Mucosa of stomach (tissue), 1 donor: Measurements from ENCODE around the gene SMIM8.
"Not testable (repeated sequence)": the region's sequence is repeated elsewhere in the genome, so short reads cannot be mapped to it uniquely, and the experiment has no call there.

Source experiments
- H3K27me3 ChIP-seq: one replicate; pipeline ENCODE4 v1.7.0; 2013; ENCODE audit warnings: mild to moderate bottlenecking, low read length; ENCODE audit not compliant: control insufficient read depth, insufficient read depth
- H3K36me3 ChIP-seq: one replicate; pipeline ENCODE4 v1.7.0; 2013; ENCODE audit warnings: low read length; ENCODE audit not compliant: control insufficient read depth, insufficient read depth
- H3K4me1 ChIP-seq: one replicate; pipeline ENCODE4 v1.7.0; 2013; ENCODE audit warnings: mild to moderate bottlenecking, low read length; ENCODE audit not compliant: control insufficient read depth, insufficient read depth
- H3K4me3 ChIP-seq: one replicate; pipeline ENCODE4 v1.7.0; 2013; ENCODE audit warnings: low read length
- H3K9ac ChIP-seq: one replicate; pipeline ENCODE4 v1.7.0; 2013; ENCODE audit warnings: mild to moderate bottlenecking, low read length, moderate library complexity
- H3K9me3 ChIP-seq: one replicate; pipeline ENCODE4 v1.7.0; 2013; ENCODE audit warnings: mild to moderate bottlenecking, low read length, moderate library complexity; ENCODE audit not compliant: control insufficient read depth
- donor health status: Pancreatic carcinoma.

Gene SMIM8

GRCh38 chr6:87297119-87297518 lies 25.3 kb upstream of the SMIM8 start:
- Histone ChIP-seq H3K9ac (no peak overlapping the region), H3K27me3 (no peaks in the 10 kb centered on the region), H3K4me3 (no peak overlapping the region), H3K36me3 (no peaks in the 10 kb centered on the region), H3K4me1 (no peaks in the 10 kb centered on the region), H3K9me3 (no peaks in the 10 kb centered on the region)

GRCh38 chr6:87301277-87301676 lies 21.1 kb upstream of the SMIM8 start:
- H3K36me3 ChIP-seq, H3K27me3 ChIP-seq, H3K9ac ChIP-seq, H3K4me1 ChIP-seq, H3K4me3 ChIP-seq, H3K9me3 ChIP-seq: not testable (repeated sequence)

GRCh38 chr6:87308970-87309369 lies 13.4 kb upstream of the SMIM8 start:
- no peaks in the 10 kb centered on the region for H3K36me3 ChIP-seq
- H3K9me3 ChIP-seq: no peaks in the 10 kb centered on the region
- H3K4me3 ChIP-seq: no peak overlapping the region
- peaks cover 7% of the 10 kb centered on the region for H3K27me3 ChIP-seq
- no peaks in the 10 kb centered on the region for H3K4me1 ChIP-seq
- no peak overlapping the region for H3K9ac ChIP-seq

DNA sequence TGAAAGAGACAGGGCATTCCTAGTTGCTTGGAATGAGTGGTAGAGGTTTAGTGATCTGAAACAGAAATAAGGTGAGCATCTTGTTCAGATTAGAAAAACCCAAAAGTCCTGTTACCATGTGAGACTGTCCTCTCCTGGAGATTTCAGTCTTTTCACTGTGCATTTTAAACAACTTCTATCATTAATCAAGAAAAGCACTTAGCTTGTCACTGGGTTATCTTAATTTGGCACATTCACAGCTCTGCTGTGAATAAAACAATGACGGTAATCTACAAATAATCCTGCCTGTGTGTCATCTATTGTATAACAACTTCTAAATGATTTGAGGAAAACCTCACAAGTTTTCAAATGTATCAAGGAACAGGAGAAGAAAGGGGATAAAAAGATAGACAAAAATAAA lies 9.5 kb upstream of the SMIM8 start:
- Histone ChIP-seq H3K27me3 (peaks cover 7% of the 10 kb centered on the region), H3K4me3 (no peak overlapping the region), H3K4me1 (no peaks in the 10 kb centered on the region), H3K9me3 (no peaks in the 10 kb centered on the region), H3K36me3 (no peaks in the 10 kb centered on the region), H3K9ac (no peak overlapping the region)

- Histone ChIP-seq H3K27me3 (peaks cover 7% of the 10 kb centered on the region), H3K9me3 (no peaks in the 10 kb centered on the region), H3K36me3 (no peaks in the 10 kb centered on the region), H3K4me3 (no peak overlapping the region), H3K9ac (no peak overlapping the region), H3K4me1 (no peaks in the 10 kb centered on the region)
Measured at GRCh38 chr6:87315071-87315470, 7.3 kb upstream of the SMIM8 start.

DNA sequence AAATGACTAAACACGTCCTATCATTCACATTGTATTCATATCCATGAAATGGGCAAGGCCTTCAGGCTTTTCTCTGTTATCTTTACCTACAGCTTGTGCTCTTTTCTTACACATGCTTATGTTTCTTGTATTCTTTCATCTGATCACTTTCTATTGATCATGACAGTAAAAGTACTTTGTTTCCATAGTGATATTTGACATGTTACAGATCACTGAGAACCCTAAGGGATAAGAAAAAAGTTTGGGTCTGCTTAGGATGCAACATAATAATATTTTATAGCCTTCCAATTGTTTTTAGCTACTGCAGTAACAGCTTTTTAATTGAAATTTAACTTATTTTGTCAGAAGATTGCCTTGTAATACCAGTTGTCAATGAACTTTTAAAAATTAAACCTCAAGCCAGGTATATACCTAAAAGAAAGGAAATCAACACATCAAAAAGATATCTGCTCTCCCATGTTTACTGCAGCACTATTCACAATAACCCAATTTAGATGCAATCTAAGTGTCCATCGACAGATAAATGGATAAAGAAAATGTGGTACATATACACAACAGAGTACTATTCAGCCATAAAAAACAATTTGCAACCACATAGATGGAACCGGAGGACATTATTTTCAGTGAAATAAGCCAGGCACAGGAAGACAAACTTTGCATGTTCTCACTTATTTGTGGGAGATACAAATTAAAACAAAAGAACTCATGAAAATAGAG lies 3.0 kb upstream of the SMIM8 start:
- Histone ChIP-seq H3K36me3 (no peaks in the 10 kb centered on the region), H3K27me3 (no peaks in the 10 kb centered on the region), H3K4me3 (no peak overlapping the region), H3K4me1 (no peaks in the 10 kb centered on the region), H3K9me3 (no peaks in the 10 kb centered on the region), H3K9ac (no peak overlapping the region)

- H3K27me3 ChIP-seq, H3K36me3 ChIP-seq, H3K9ac ChIP-seq, H3K4me1 ChIP-seq, H3K4me3 ChIP-seq, H3K9me3 ChIP-seq: not testable (repeated sequence)
Measured at GRCh38 chr6:87323880-87324279, 1.5 kb downstream of the SMIM8 start.

GRCh38 chr6:87330961-87331360 lies 8.6 kb downstream of the SMIM8 start:
- no peaks in the 10 kb centered on the region for H3K36me3 ChIP-seq
- H3K9ac ChIP-seq: no peak overlapping the region
- H3K4me3 ChIP-seq: no peak overlapping the region
- no peaks in the 10 kb centered on the region for H3K4me1 ChIP-seq
- no peaks in the 10 kb centered on the region for H3K9me3 ChIP-seq
- no peaks in the 10 kb centered on the region for H3K27me3 ChIP-seq

DNA sequence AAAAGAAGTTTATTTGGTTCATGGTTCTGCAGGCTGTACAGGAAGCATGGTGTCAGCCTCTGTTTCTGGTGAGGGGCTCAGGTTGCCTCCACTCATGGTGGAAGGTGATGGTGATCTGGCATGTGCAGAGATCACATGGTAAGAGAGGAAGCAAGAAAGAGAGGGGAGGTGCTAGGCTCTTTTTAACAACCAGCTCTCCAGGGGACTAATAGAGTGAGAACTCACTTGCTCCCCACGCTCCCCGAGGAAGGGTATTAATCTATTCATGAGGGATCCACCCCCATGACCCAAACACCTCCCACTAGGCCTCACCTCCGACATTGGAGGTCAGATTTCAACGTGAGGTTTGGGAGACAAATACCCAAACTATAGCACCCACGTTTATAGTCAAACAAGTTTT lies 10.6 kb downstream of the SMIM8 start:
- Histone ChIP-seq H3K4me1 (no peaks in the 10 kb centered on the region), H3K36me3 (no peaks in the 10 kb centered on the region), H3K9me3 (no peaks in the 10 kb centered on the region)

GRCh38 chr6:87333591-87334181 lies 11.3 kb downstream of the SMIM8 start:
- Histone ChIP-seq H3K36me3 (no peaks in the 10 kb centered on the region), H3K4me3 (no peak overlapping the region), H3K9me3 (no peaks in the 10 kb centered on the region), H3K4me1 (no peaks in the 10 kb centered on the region), H3K27me3 (no peaks in the 10 kb centered on the region), H3K9ac (no peak overlapping the region)

More for the DNA sequence above, 10.6 kb downstream of the SMIM8 start:
- no peak overlapping the region for H3K9ac ChIP-seq
- no peaks in the 10 kb centered on the region for H3K27me3 ChIP-seq
- H3K4me3 ChIP-seq: no peak overlapping the region

DNA sequence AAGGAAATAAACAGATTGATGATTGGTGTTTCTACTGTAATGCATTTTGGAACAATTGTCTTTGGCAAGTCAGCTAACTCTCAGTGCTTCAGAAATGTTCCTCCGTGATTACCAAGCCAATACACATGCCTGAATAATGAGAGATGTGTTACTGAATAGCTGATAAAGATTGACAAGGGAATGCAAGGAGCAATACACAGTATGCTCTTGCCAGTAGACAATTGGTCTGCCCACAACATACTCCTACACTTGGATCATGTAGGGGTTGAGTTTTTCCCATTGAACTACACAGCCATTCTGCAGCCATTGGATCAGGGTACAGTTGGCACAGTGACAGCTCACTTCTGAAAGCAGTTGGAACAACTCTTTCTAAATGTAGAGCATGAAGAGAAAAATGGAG lies 12.3 kb downstream of the SMIM8 start:
- H3K4me3 ChIP-seq: no peak overlapping the region
- H3K4me1 ChIP-seq: no peaks in the 10 kb centered on the region
- H3K9me3 ChIP-seq: no peaks in the 10 kb centered on the region
- no peaks in the 10 kb centered on the region for H3K27me3 ChIP-seq
- H3K36me3 ChIP-seq: no peaks in the 10 kb centered on the region
- H3K9ac ChIP-seq: no peak overlapping the region

DNA sequence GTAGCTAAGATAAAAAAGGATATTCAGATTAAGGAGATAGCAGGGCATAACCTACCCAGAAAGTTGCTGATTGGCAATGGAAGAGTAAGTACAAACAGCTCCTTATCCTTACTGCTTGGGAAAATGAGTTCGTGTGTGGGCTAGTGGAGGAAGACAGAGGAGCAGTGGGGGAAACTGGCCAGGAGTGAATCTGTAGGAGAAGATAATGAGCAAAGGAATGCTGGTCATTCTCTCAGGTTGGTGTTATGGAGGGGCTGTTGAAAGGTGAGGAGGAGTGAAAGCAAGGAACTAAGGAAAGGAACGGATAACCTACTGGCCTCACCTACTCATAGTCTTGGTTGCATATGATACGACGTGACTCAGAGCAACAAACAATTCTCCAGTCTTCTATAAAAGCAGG lies 14.0 kb downstream of the SMIM8 start:
- H3K27me3 ChIP-seq: no peaks in the 10 kb centered on the region
- no peaks in the 10 kb centered on the region for H3K36me3 ChIP-seq
- no peaks in the 10 kb centered on the region for H3K4me1 ChIP-seq
- no peaks in the 10 kb centered on the region for H3K9me3 ChIP-seq
- no peak overlapping the region for H3K9ac ChIP-seq
- no peak overlapping the region for H3K4me3 ChIP-seq

- no peak overlapping the region for H3K4me3 ChIP-seq
- no peak overlapping the region for H3K9ac ChIP-seq
- H3K9me3 ChIP-seq: no peaks in the 10 kb centered on the region
- H3K36me3 ChIP-seq: no peaks in the 10 kb centered on the region
- no peaks in the 10 kb centered on the region for H3K4me1 ChIP-seq
- no peaks in the 10 kb centered on the region for H3K27me3 ChIP-seq
Measured at GRCh38 chr6:87340230-87340629, 17.8 kb downstream of the SMIM8 start.
